Thoracic aorta (tissue), 2 donors: ENCODE data around the gene LRCH3. TPM values are rescaled to one million over a fixed set of nuclear protein-coding genes. Genes with fewer than 3 reads are reported as not detected.

Experiments used
- ATAC-seq: fragments of 150-250 bp; one replicate; pipeline ENCODE4 v1.8.0; 2017; ENCODE audit warnings: low read depth; ENCODE audit not compliant: insufficient number of reproducible peaks, low FRiP score
- DNase-seq: peaks from one replicate; pipeline ENCODE4 v3.0.0-alpha.2; 2020; ENCODE audit warnings: low spot score
- H3K27ac ChIP-seq, 2 donors: fragments of 200-600 bp; sonication (generic); 1 replicate in 1 of 2; 2 replicates in 1 of 2; pipeline ENCODE4 v1.5.1; 2016; ENCODE audit warnings: mild to moderate bottlenecking in 2 of 2, moderate library complexity in 2 of 2
- H3K27me3 ChIP-seq: fragments of 200-600 bp; sonication (generic); replicated peaks from 2 replicates; pipeline ENCODE4 v1.6.0; 2016; ENCODE audit warnings: mild to moderate bottlenecking; ENCODE audit not compliant: insufficient read depth
- H3K36me3 ChIP-seq: fragments of 200-600 bp; sonication (generic); one replicate; pipeline ENCODE4 v1.5.1; 2016
- H3K4me1 ChIP-seq, 2 donors: fragments of 200-600 bp; sonication (generic); 1 replicate in 1 of 2; 2 replicates in 1 of 2; pipeline versions ENCODE4 v1.5.1 to v1.6.0; 2016; ENCODE audit warnings: low read depth in 2 of 2, mild to moderate bottlenecking in 1 of 2; ENCODE audit not compliant: control insufficient read depth in 1 of 2
- H3K4me3 ChIP-seq: fragments of 200-600 bp; sonication (generic); 2 replicates; pipeline ENCODE4 v1.5.1; 2016; ENCODE audit warnings: mild to moderate bottlenecking
- H3K9me3 ChIP-seq: fragments of 200-600 bp; sonication (generic); 2 replicates; pipeline ENCODE4 v1.5.1; 2016
- total RNA-seq, 2 donors: library from RNA; depleted of rRNA; stranded (reverse); fragments of >200 nt; gene quantifications; one replicate each; pipeline versions ENCODE4 v1.1.0 to v1.2.3, GENCODE V29; 2016
- TF ChIP-seq, protein P1 (sequence below): fragments of 200-600 bp; sonication (generic); IDR thresholded peaks from one replicate; pipeline ENCODE4 v1.5.1; 2019; ENCODE audit warnings: antibody characterized with exemption

LRCH3 gene
- total RNA-seq, 2 donors from 2014 or later = 66.7 to 87.6 TPM

- no peak for DNase-seq
- no peaks in the 10 kb centered on the region for H3K9me3 ChIP-seq
Observed at GRCh38 chr3:197791892-197792647, 1.0 kb downstream of the LRCH3 start.

DNA sequence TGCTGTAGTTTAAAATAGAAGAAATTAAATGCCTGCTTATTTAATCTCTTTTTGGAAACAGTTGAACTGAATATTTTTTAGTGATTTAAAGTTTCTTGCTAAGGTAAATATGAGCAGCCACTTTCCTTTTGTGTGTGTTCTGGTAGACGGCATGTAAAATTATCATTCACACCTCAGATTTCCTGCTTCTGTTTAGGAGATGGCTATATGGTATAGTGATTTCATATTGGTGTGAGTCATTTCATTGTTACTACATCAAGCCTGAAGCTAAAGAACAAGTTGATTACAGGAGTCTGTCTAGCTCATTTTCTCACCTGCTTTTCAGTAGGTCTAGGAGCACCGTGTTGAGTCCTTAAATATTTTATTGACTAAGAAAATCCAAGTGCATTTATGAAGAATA lies 2.2 kb downstream of the LRCH3 start:
- Histone ChIP-seq H3K27me3 (no peaks in the 10 kb centered on the region), H3K4me3 (peak overlapping the region; percentile 92), H3K27ac (peak overlapping the region; percentile 7 to 73), H3K36me3 (no peaks in the 10 kb centered on the region), H3K9me3 (no peaks in the 10 kb centered on the region), H3K4me1 (peaks cover 18 to 47% of the 10 kb centered on the region in 2 donors)
- DNase-seq = no peak
- TF ChIP-seq, protein P1, sequence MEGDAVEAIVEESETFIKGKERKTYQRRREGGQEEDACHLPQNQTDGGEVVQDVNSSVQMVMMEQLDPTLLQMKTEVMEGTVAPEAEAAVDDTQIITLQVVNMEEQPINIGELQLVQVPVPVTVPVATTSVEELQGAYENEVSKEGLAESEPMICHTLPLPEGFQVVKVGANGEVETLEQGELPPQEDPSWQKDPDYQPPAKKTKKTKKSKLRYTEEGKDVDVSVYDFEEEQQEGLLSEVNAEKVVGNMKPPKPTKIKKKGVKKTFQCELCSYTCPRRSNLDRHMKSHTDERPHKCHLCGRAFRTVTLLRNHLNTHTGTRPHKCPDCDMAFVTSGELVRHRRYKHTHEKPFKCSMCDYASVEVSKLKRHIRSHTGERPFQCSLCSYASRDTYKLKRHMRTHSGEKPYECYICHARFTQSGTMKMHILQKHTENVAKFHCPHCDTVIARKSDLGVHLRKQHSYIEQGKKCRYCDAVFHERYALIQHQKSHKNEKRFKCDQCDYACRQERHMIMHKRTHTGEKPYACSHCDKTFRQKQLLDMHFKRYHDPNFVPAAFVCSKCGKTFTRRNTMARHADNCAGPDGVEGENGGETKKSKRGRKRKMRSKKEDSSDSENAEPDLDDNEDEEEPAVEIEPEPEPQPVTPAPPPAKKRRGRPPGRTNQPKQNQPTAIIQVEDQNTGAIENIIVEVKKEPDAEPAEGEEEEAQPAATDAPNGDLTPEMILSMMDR = no peak
- ATAC-seq = no peak

More at GRCh38 chr3:197791892-197792647, 1.0 kb downstream of the LRCH3 start:
- TF ChIP-seq, protein P1 = no peak
- Histone ChIP-seq H3K4me3 (peak overlapping the region; percentile 92), H3K27ac (peak overlapping the region; percentile 93 to 95), H3K36me3 (no peaks in the 10 kb centered on the region), H3K27me3 (no peaks in the 10 kb centered on the region), H3K4me1 (peaks cover 16 to 38% of the 10 kb centered on the region in 2 donors)
- no peak for ATAC-seq

- H3K27me3 ChIP-seq = no peaks in the 10 kb centered on the region
- H3K36me3 ChIP-seq = no peaks in the 10 kb centered on the region
- H3K27ac ChIP-seq = peak overlapping the region; percentile 7 to 73
- H3K4me1 ChIP-seq = peaks cover 24 to 55% of the 10 kb centered on the region in 2 donors
- no peak for ATAC-seq
- no peak for DNase-seq
- no peak overlapping the region for H3K4me3 ChIP-seq
- TF ChIP-seq, protein P1 = no peak
- no peaks in the 10 kb centered on the region for H3K9me3 ChIP-seq
Observed at GRCh38 chr3:197794115-197794514, 3.1 kb downstream of the LRCH3 start.

- ATAC-seq (no peak), DNase-seq (peak; percentile 27)
- H3K4me1 ChIP-seq = peaks cover 29 to 65% of the 10 kb centered on the region in 2 donors
- no peak overlapping the region for H3K4me3 ChIP-seq
- TF ChIP-seq, protein P1 = no peak
- no peaks in the 10 kb centered on the region for H3K36me3 ChIP-seq
- peak overlapping the region in 1 of 2 donors; percentile 73 for H3K27ac ChIP-seq
- H3K27me3 ChIP-seq = no peaks in the 10 kb centered on the region
- no peaks in the 10 kb centered on the region for H3K9me3 ChIP-seq
Observed at GRCh38 chr3:197795200-197795599, 4.1 kb downstream of the LRCH3 start.

DNA sequence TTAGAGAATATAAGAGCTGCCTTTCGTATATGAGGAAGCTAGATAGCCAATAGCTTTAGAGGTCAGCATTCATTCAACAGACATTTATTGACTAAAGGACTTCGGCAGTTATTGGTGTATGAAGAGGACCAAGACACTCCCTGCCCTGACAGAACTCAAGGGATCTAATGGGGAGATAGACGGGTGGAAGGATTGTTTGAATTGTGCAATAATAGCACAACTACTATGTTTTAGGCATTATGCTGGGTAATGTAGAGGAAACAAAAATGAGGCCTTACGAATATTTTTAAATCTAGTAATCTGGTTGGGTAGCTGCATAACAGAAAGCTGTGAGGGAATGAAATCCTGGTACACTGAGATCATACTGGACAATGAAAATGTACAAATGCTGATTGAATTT lies 5.0 kb downstream of the LRCH3 start:
- Histone ChIP-seq H3K4me3 (no peak overlapping the region), H3K9me3 (no peaks in the 10 kb centered on the region), H3K27me3 (no peaks in the 10 kb centered on the region), H3K27ac (peak overlapping the region in 1 of 2 donors; percentile 73), H3K4me1 (peaks cover 29 to 66% of the 10 kb centered on the region in 2 donors), H3K36me3 (no peaks in the 10 kb centered on the region)
- no peak for ATAC-seq
- TF ChIP-seq, protein P1 = no peak
- no peak for DNase-seq
